Panc1 (cell line): ENCODE measurements around the gene CINP. TPM values are rescaled to one million over a fixed set of nuclear protein-coding genes. Genes with fewer than 3 reads are reported as not detected.

Experiments used
- ATAC-seq: fragments of 200-7000 bp; cut with Tn5 transposase; 2 replicates; pipeline ENCODE4 v1.9.1; 2020; ENCODE audit warnings: mild to moderate bottlenecking, moderate library complexity
- BruUV-seq: library from RNA; stranded (reverse); fragments of 400-500 nt; replicated peaks from 2 replicates; lab custom pipeline; 2021; lab: Mats Ljungman, UMichigan
- CTCF ChIA-PET: fragments of 300-600 bp; sonication (Branson Sonifier 250); formaldehyde crosslinking; loops from one replicate; lab custom pipeline; 2022; ENCODE audit warnings: antibody characterized with exemption; lab: Charles Lee
- POLR2A ChIA-PET: fragments of 300-600 bp; sonication (Branson Sonifier 250); formaldehyde crosslinking; loops from one replicate; lab custom pipeline; 2022; ENCODE audit warnings: antibody characterized with exemption; lab: Charles Lee
- DNase-seq: peaks from one replicate; pipeline ENCODE4 v3.0.0-alpha.2; 2010; ENCODE audit warnings: low read depth, low spot score
- H3K27ac ChIP-seq: 2 replicates; pipeline ENCODE4 v1.5.1; 2011; ENCODE audit warnings: mild to moderate bottlenecking, low read length, inconsistent platforms
- H3K27me3 ChIP-seq: fragments of 200-500 bp; sonication (Bioruptor generic); 2 replicates; pipeline ENCODE4 v1.6.0; 2014; ENCODE audit warnings: low read length, inconsistent platforms; ENCODE audit not compliant: control insufficient read depth, insufficient read depth
- H3K36me3 ChIP-seq: fragments of 200-500 bp; sonication (Bioruptor generic); 2 replicates; pipeline ENCODE4 v1.5.1; 2014; ENCODE audit warnings: inconsistent platforms, mild to moderate bottlenecking, low read length, moderate library complexity; ENCODE audit not compliant: control insufficient read depth, insufficient read depth
- H3K4me1 ChIP-seq: 2 replicates; pipeline ENCODE4 v1.5.1; 2011; ENCODE audit warnings: inconsistent platforms, mild to moderate bottlenecking, low read length, moderate library complexity; ENCODE audit not compliant: control insufficient read depth, insufficient read depth
- H3K4me3 ChIP-seq, 2 experiments: 2 replicates each; pipeline ENCODE4 v1.5.1; 2011 to 2012; ENCODE audit warnings: low read depth in 2 of 2, low read length in 2 of 2, mild to moderate bottlenecking in 2 of 2, inconsistent platforms in 1 of 2, moderate library complexity in 1 of 2
- H3K9me3 ChIP-seq: fragments of 200-500 bp; sonication (Bioruptor generic); 2 replicates; pipeline ENCODE4 v1.5.1; 2014; ENCODE audit warnings: low read depth, mild to moderate bottlenecking, inconsistent platforms, low read length, moderate library complexity; ENCODE audit not compliant: control insufficient read depth, insufficient read depth
- POLR2AphosphoS5 ChIP-seq: IDR thresholded peaks from 2 replicates; pipeline ENCODE4 v1.6.1; 2012; ENCODE audit warnings: mild to moderate bottlenecking, low read depth, low read length, moderate library complexity
- SIN3A ChIP-seq: IDR thresholded peaks from 2 replicates; pipeline ENCODE4 v1.6.1; 2012; ENCODE audit warnings: low read depth, mild to moderate bottlenecking, low read length, moderate library complexity, borderline replicate concordance; ENCODE audit not compliant: insufficient read depth
- TCF7L2 ChIP-seq: IDR thresholded peaks from 2 replicates; pipeline ENCODE4 v1.6.1; 2011; ENCODE audit warnings: mild to moderate bottlenecking, low read depth, low read length, inconsistent platforms
- in situ Hi-C: cut with HindIII; loops from 2 replicates; pipeline ENCODE4 v1.10.0; 2016; ENCODE audit warnings: low sequenced_read_pairs, low pct_unique_long_range_greater_than_20kb
- intact Hi-C: fragments of 100-400 bp; cut with micrococcal nuclease; formaldehyde crosslinking; loops from one replicate; pipeline ENCODE4 v1.10.0; 2022; ENCODE audit not compliant: unreplicated experiment
- total RNA-seq: library from RNA; stranded (reverse); gene quantifications from one replicate; pipeline ENCODE4 v1.2.1, GENCODE V29; 2021; ENCODE audit not compliant: unreplicated experiment
- TF ChIP-seq, protein P1 (sequence below): fragments of 450-650 bp; IDR thresholded peaks from 2 replicates; pipeline ENCODE4 v1.5.1; 2017; ENCODE audit warnings: mild to moderate bottlenecking
- TF ChIP-seq, protein P2 (sequence below), 2 experiments: IDR thresholded peaks; 2 replicates each; pipeline ENCODE4 v1.6.1; 2011 to 2012; ENCODE audit warnings: low read depth in 2 of 2, control low read depth in 1 of 2, low read length in 1 of 2, mild to moderate bottlenecking in 1 of 2, moderate library complexity in 1 of 2; ENCODE audit not compliant: insufficient read depth in 1 of 2

The CINP gene
- total RNA-seq, 1 experiment from 2014 or later, result 28.3 TPM

DNA sequence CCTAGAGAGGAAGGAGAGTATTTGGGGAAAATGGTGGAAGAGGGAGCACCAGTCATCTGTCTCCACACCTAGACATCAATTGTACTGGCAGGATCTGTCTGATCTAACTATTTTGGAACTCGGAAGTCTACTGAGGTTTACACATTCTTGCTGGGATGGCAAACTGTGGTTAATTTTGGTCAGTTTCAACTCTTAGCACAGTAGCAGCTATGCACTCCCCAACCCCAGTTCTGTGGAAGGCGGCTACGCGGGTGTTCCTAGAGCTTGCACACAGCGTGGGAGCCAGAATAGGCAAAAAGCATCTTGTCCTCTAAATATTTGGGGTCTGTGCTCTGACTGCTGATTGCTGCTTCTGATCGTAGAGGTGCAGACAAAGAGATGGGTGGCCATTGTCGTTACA, 33.8 kb upstream of the CINP start:
- in situ Hi-C loops (no loop called here), intact Hi-C loops (no loop called here)
- no peak for DNase-seq
- TF ChIP-seq, protein P1, sequence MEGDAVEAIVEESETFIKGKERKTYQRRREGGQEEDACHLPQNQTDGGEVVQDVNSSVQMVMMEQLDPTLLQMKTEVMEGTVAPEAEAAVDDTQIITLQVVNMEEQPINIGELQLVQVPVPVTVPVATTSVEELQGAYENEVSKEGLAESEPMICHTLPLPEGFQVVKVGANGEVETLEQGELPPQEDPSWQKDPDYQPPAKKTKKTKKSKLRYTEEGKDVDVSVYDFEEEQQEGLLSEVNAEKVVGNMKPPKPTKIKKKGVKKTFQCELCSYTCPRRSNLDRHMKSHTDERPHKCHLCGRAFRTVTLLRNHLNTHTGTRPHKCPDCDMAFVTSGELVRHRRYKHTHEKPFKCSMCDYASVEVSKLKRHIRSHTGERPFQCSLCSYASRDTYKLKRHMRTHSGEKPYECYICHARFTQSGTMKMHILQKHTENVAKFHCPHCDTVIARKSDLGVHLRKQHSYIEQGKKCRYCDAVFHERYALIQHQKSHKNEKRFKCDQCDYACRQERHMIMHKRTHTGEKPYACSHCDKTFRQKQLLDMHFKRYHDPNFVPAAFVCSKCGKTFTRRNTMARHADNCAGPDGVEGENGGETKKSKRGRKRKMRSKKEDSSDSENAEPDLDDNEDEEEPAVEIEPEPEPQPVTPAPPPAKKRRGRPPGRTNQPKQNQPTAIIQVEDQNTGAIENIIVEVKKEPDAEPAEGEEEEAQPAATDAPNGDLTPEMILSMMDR, result no peak
- TF ChIP-seq TCF7L2 (no peak), SIN3A (no peak), POLR2AphosphoS5 (no peak)
- TF ChIP-seq, protein P2, sequence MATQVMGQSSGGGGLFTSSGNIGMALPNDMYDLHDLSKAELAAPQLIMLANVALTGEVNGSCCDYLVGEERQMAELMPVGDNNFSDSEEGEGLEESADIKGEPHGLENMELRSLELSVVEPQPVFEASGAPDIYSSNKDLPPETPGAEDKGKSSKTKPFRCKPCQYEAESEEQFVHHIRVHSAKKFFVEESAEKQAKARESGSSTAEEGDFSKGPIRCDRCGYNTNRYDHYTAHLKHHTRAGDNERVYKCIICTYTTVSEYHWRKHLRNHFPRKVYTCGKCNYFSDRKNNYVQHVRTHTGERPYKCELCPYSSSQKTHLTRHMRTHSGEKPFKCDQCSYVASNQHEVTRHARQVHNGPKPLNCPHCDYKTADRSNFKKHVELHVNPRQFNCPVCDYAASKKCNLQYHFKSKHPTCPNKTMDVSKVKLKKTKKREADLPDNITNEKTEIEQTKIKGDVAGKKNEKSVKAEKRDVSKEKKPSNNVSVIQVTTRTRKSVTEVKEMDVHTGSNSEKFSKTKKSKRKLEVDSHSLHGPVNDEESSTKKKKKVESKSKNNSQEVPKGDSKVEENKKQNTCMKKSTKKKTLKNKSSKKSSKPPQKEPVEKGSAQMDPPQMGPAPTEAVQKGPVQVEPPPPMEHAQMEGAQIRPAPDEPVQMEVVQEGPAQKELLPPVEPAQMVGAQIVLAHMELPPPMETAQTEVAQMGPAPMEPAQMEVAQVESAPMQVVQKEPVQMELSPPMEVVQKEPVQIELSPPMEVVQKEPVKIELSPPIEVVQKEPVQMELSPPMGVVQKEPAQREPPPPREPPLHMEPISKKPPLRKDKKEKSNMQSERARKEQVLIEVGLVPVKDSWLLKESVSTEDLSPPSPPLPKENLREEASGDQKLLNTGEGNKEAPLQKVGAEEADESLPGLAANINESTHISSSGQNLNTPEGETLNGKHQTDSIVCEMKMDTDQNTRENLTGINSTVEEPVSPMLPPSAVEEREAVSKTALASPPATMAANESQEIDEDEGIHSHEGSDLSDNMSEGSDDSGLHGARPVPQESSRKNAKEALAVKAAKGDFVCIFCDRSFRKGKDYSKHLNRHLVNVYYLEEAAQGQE (IDR thresholded peaks at IDR 0.05; ENCODE audit: insufficient read depth in 1 of 2, low read depth in 2 of 2, low read length in 1 of 2), result no peak
- Histone ChIP-seq H3K4me1 (no peaks in the 10 kb centered on the region), H3K27me3 (no peaks in the 10 kb centered on the region), H3K27ac (no peak overlapping the region), H3K36me3 (no peaks in the 10 kb centered on the region), H3K4me3 (no peak overlapping the region), H3K9me3 (no peaks in the 10 kb centered on the region)
- no peak for ATAC-seq
- POLR2A ChIA-PET, result no interaction called here
- no TSS peak for BruUV-seq
- CTCF ChIA-PET, result no interaction called here

DNA sequence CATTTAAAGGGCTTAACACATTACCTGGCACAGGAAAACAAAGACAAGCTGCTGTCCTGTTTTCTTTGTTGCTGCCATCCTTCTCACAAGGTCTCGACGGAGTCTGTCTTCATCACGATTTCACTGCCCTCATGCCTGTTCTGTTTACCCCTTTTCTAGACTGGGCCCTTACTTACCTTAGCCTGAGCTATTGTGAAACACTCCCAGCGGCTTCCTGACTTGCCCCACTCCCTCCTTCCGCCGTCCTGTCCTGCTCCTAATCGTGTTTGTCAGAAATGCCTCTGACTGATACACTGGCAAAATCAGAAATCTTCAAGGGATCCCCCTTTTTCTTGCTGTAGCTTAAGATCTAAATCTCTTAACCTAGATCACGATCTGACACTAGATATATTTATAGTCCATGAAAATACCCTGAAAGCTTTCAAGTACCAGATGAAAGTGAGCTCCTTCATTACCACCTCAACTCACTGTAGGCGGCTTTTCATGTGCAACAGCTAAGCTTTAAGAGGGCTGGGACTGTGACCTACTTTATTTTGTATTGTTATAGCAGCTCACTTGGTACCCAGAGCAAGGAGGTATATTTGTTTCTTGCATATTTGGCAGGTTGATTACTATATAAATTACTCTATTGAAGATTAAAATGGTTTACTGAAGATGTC, 32.2 kb upstream of the CINP start:
- DNase-seq, result no peak
- no peaks in the 10 kb centered on the region for H3K27me3 ChIP-seq
- no peaks in the 10 kb centered on the region for H3K9me3 ChIP-seq
- POLR2A ChIA-PET, result no interaction called here
- BruUV-seq, result no TSS peak
- no peak overlapping the region for H3K4me3 ChIP-seq
- intact Hi-C loops, result no loop called here
- CTCF ChIA-PET, result interaction anchor here (1.1 kb wide), 1 partner anchor 44 kb away, joined by 3 read pairs; no protein-coding TSS in a partner anchor
- in situ Hi-C loops, result no loop called here
- no peaks in the 10 kb centered on the region for H3K4me1 ChIP-seq
- TF ChIP-seq, protein P2 (IDR thresholded peaks at IDR 0.05; ENCODE audit: insufficient read depth in 1 of 2, low read depth in 2 of 2, low read length in 1 of 2), result no peak
- TF ChIP-seq POLR2AphosphoS5, result no peak
- TF ChIP-seq, protein P1, result no peak
- no peak for TF ChIP-seq SIN3A
- TF ChIP-seq TCF7L2, result no peak
- ATAC-seq, result no peak
- no peak overlapping the region for H3K27ac ChIP-seq
- no peaks in the 10 kb centered on the region for H3K36me3 ChIP-seq
